SK-N-MC (cell line): Measurements from ENCODE around the gene TMEM30B.

ENCODE experiments used
- EZH2 ChIP-seq: fragments of 200-600 bp; sonication (generic); IDR thresholded peaks from one replicate; pipeline ENCODE4 v1.6.1; 2017; ENCODE audit warnings: antibody characterized with exemption
- POLR2AphosphoS5 ChIP-seq: IDR thresholded peaks from 2 replicates; pipeline ENCODE4 v1.6.1; 2012; ENCODE audit warnings: mild to moderate bottlenecking, low read depth, low read length, borderline replicate concordance

GRCh38 chr14:61268812-61269211, 12.3 kb downstream of the TMEM30B start:
- no peak for TF ChIP-seq POLR2AphosphoS5
- TF ChIP-seq EZH2: no peak
